Erythroblast (primary cell): ENCODE results near the gene RPUSD1.
"Not testable (repeated sequence)": the region's sequence is repeated elsewhere in the genome, so short reads cannot be mapped to it uniquely, and the experiment has no call there.

Experiments used
- DNase-seq, 2 experiments: peaks; one replicate each; lab custom pipeline; 2025; lab: John Stamatoyannopoulos, UW
- GATA1 ChIP-seq: IDR thresholded peaks from 2 replicates; pipeline ENCODE4 v1.6.1; 2011; ENCODE audit warnings: low read depth, mild to moderate bottlenecking, control low read depth, low read length, moderate library complexity
- POLR2A ChIP-seq: IDR thresholded peaks from 2 replicates; pipeline ENCODE4 v1.6.1; 2011; ENCODE audit warnings: mild to moderate bottlenecking, low read length

RPUSD1 gene

DNA sequence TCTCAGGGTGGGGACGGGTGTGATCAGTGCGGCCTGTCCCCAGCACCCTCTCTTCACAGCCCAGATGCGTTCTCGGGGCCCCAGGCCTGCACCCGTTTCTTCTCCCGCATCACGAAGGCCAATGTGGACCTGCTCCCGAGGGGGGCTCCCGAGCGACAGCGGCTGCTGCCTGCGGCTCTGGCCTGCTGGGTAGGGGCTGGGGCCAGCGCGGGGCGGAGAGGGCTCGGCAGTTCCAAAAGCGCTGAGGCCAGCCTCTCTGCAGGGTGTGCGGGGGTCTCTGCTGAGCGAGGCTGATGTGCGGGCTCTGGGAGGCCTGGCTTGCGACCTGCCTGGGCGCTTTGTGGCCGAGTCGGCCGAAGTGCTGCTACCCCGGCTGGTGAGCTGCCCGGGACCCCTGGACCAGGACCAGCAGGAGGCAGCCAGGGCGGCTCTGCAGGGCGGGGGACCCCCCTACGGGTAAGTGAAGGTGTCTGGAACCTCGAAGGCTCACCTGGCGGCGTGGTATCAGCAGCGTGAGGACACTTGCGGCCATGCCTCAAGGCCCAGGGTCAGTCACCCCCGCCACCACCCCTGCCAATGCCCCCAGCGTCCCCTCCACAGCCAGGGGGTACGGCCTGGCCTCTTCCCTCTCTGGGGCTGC, 23.2 kb downstream of the RPUSD1 start:
- TF ChIP-seq POLR2A = no peak
- no peak for TF ChIP-seq GATA1
- no peak for DNase-seq

DNA sequence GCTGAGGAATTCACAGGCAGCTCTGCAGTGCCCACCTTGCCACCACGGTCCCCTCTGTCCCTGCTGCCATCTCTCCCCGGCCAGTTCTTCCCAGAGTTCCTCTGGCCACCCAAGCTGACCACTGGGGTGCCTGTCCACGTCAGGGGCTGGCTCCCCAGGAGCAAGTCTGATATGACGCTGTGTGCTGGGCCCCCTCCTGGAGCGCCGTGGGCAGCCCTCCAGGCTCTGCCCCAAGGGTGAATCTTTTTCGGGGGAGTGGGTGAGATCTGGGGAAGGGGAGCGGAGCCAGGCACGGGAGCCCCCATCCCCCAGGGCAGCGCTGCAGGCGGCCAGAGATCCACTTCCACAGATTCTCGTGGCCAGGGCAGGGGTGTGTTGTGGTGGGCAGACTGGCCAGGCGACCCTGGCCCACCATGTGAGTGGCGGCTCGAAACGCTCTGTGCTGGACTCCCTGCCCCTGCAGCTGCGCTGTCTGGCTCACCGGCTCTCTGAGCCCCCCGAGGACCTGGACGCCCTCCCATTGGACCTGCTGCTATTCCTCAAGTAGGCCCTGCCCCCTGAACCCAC, 23.9 kb downstream of the RPUSD1 start:
- TF ChIP-seq POLR2A = no peak
- no peak for TF ChIP-seq GATA1

DNA sequence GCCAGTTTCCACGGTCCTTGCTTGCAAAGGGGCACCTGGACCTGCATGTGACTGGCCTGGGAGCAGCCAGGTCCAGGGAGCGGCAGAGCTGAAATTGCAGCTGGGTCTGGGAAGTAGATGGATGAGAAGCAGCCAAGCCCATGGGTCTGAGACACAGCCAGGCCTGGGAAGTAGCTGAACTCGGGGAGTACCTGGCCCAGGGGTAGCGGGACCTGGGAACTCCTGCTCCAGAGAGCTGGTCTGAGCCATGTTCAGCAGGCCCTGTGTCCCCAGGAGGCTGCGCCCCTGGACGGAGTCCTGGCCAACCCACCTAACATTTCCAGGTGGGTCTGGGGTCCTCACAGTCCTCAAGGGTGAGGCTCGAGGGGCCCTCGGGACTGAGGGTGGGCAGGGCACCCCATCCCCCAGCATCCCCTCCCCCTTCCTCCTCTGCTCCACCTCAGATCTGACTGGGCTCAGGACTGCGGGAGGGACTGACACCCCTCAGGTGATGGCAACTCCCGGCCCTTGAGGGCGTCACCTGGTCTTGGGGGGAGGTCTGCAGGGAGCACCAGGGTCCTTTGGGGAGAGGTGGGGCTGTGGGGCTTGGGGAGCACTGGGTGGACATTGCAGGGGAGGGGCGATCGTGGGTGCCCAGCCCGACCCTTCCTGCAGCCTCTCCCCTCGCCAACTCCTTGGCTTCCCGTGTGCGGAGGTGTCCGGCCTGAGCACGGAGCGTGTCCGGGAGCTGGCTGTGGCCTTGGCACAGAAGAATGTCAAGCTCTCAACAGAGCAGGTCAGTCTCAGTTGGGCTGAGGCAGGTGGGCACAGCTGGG, 24.6 kb downstream of the RPUSD1 start:
- no peak for DNase-seq
- TF ChIP-seq GATA1 (no peak), POLR2A (no peak)

More for the DNA sequence above, 23.9 kb downstream of the RPUSD1 start:
- no peak for DNase-seq

DNA sequence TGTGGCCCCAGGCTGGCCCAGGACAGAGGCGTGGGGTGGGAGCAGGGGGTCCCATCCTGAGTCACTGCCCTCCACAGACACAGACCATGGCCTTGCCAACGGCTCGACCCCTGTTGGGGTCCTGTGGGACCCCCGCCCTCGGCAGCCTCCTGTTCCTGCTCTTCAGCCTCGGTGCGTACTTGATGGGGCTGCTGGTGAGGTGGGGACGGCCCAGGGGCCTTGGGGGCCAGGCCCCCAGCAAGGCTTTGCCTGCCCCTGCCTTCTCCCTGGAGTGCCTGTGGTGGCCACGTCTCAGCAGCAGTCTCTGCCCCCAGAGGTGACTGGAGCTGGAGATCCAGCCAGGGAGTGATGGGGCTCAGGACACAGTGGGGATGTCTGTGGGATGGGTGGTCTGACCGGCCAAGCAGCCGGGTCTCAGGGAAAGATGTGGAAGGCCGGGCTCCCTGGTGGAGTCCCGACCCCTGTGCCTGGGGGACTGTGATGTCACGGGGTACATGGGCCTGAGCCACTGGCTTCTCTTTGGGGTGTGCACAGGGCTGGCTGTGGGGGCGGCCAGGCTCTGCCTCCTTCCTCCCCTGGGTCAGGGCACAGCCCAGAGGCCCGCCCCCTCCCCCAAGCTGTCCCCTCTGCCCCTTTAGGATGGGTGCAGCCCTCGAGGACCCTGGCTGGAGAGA, 25.4 kb downstream of the RPUSD1 start:
- TF ChIP-seq POLR2A = no peak
- no peak for TF ChIP-seq GATA1
- DNase-seq = no peak

DNA sequence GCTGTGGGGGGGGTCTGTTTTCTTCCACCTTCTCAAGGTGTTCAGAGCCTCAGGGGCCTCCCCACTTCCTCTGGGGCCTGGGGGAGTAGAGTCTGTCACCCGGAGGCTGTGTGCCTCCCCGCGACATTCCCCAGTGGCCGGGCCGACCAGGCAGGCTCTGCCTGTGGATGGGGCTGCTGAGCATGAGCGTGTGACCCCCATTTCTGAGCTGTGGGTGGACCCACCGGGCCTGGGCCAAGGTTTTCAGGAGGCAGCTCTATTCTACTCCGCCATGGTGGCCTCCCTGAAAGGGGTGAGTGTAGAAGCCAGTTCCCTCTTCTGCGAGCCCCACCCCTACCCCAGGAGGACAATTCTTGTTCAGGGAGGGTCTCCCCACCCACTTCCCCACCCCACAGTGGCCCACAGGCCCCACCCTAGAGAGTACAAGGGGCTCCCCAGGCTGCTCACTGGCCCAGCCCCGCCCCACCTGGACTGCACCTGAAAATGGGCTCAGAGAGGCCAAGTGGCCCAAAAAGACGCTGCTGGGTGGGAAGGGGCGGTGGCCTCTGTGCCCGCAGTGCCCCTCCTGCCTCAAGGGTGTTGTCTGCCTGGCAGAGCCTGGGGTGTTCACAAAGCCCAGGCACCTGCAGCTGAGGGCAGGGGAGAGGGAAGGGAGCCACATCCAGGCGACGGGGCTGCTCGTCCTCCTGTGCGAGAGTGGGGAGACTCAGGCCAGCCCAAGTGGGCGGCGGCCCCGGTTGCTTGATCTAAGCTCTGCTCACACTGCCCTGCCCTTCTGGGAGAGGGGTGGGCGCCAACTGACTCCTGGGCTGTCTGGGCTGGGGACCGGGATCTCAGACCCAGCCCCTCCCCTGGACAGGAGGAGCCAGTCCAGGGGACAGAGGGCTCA, 26.3 kb downstream of the RPUSD1 start:
- no peak for TF ChIP-seq POLR2A
- TF ChIP-seq GATA1 = no peak
- DNase-seq = no peak

DNA sequence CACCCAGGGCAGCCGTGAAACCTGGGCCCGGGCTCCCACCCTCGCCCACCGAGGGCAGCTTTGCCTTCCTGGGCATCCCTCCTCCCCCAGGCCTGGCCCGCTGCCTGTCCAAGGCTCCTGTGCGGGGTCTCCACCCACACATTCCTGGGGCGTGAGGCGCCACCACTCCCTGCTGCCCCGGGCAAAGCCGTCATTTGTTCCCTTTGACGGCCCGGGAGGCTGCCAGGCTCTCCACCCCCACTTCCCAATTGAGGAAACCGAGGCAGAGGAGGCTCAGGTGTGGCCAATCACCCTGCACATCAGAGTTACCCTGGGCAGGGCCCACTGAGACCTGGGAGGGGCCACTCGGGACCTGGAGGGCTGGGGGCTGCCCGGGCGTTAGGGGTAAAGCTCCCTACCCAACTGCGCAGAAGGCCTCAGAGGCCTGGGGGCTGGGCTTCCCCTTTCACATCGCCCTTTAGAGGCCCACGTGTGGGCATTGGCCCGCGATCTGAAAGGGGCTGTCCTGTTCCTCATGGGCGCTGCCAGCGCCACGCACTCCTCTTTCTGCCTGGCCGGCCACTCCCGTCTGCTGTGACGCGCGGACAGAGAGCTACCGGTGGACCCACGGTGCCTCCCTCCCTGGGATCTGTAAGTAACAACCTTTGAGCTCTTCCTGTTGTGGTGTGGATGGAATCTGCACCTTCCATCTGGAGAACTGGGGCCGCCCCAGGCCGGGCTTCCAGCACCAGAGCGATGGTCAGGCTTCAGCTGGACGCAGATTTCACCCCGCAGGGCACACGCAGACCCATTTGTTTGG, 27.4 kb downstream of the RPUSD1 start, which contains the start of gene MSLN:
Gene MSLN, plus strand, starts transcription at position 190 of the 799 bp plus-strand sequence. CDS start 1,947 bp downstream, outside the sequence.
- no peak for DNase-seq
- TF ChIP-seq GATA1 (no peak), POLR2A (no peak)

DNA sequence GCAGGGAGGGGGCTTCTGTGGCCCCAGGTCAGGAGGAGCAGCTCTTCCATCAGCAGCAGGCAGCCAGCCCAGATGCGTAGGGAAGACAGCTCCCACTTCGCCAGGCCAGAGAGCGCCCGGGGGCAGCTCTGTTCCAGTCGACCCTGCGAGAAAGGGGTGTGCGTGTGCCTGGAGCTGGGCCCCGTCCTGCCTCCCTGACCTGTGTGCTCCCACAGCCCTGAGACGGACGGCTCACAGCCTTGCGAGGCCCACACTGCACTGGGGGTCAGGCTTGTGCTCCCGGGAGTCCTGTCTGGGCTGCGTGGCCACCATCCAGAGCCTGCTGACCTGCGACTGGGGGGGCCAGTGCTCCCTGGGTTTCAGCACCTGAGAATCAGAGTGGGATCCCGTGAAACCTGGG, 28.1 kb downstream of the RPUSD1 start:
- TF ChIP-seq GATA1 = no peak
- TF ChIP-seq POLR2A = no peak
- no peak for DNase-seq

DNA sequence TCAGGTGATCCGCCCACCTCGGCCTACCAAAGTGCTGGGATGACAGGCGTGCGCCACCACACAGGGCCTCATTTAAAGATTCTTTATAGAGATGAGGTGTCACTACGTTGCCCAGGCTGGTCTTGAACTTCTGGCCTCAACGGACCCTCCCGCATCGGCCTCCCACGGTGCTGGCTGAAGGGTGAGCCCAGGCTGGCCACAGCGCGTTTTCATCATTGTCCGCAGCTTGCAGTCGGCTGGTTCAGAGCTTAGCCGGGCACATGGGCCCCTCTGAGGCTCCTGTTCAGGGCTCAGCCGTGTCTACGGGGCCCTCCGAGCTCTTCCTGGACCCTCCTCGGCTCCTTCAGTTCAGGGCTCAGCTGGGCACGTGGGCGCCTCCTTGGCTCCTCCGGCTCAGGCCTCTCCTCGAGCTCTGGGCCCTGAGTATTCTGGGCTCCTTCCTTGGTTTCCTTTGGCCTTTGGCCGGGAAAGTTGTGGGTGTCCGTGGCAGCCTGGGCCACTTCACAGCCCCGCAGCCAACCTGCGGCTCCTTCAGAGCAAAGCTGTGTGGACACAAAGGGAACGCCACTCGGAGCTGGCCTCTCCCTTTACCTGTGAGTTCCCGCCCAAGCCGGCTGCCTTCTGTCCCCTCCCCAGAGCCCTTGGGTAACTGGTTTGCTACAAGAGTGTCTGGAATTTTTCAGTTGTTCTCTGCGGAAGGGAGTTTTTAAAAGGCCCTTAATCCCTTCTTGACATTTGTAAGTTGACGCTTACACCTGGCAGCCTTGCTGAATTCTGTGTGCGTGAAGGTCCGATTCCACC, 28.9 kb downstream of the RPUSD1 start:
- no peak for DNase-seq
- TF ChIP-seq POLR2A = no peak
- TF ChIP-seq GATA1 = no peak

DNA sequence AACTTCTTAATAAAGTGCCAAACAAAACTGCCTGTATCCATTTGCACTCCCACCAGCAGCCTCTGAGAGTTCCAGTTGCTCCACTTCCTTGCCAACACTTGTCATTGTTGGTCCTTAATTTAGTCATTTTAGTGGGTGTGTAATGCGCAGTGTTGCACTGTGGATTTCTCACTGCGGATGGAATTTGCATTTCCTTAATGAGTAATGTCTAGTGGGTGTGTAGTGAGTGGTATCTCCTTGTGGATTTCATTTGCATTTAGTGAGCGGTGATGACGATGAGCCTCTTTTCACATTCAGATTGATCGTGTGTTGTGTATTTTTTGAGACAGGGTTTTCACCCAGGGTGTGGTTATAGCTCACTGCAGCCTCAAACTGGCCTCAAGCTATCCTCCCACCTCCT, 31.8 kb downstream of the RPUSD1 start:
- TF ChIP-seq GATA1 = no peak
- no peak for TF ChIP-seq POLR2A
- DNase-seq = no peak

DNA sequence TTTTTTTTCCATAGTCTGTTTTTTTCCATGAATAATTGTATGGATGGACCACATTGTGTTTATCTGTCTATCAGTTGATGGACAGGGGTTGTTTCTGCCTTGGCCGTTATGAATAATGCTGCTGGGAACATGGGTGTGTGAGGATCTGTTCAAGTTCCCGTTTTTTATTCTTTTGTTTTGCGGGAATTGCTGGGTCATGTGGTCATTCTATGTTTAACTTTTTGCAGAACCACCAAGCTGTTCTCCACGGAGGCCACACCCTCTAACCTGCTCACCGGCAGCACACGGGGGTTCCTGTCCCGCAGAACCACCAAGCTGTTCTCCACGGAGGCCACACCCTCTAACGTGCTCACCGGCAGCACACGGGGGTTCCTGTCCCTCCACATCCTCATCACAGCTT, 33.5 kb downstream of the RPUSD1 start:
- TF ChIP-seq POLR2A (no peak), GATA1 (no peak)
- no peak for DNase-seq

DNA sequence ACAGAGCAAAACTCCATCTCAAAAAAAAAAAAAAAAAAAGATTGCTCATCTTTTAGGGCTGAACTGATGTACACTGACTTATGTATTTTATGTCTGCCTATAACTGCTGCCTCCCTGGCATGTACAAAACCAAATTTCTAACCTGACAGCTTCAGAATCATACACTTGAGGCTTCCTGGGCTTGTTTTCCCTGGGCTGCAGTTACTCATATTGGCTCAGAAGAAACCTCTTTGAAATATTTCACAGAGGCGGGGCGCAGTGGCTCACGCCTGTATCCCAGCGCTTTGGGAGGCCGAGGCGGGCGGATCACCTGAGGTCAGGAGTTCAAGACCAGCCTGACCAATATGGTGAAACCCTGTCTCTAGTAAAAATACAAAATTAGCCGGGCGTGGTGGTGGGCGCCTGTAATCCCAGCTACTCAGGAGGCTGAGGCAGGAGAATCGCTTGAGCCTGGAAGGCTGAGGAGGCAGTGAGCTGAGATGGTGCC, 34.0 kb downstream of the RPUSD1 start:
- DNase-seq = not testable (repeated sequence)

DNA sequence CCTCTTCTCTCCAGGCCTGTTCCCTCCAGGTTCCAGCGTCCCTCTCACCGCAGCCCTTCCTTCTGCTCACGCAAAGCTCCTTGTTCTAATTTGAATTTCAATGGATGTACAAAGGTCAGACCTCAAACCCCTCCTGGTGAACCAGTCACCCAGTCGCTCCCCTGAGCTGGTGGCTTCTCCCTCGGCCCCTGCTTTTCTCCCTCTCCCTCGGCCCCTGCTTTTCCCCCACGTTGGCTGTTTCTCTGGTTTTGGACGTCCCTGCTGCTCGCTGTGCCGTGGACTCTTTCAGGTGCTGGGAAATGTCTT, 36.2 kb downstream of the RPUSD1 start:
- no peak for TF ChIP-seq POLR2A

More for the DNA sequence above, 36.2 kb downstream of the RPUSD1 start:
- no peak for DNase-seq
